HepG2 (cell line): ENCODE data around the gene TOLLIP. TPM values are rescaled to one million over a fixed set of nuclear protein-coding genes. Genes with fewer than 3 reads are reported as not detected.
A peak's percentile ranks its signal among the peaks of the same experiment; 100 is the strongest.

Source experiments
- ARID3A ChIP-seq: IDR thresholded peaks from 2 replicates; pipeline ENCODE4 v1.6.1; 2012; ENCODE audit warnings: low read depth, low read length, improper control_type of control experiment
- BRF2 ChIP-seq: sonication (generic); formaldehyde crosslinking; IDR thresholded peaks from 2 replicates; pipeline ENCODE4 v1.8.1; 2022; ENCODE audit warnings: mild to moderate bottlenecking, missing genetic modification reagents
- FOXJ3 ChIP-seq: sonication (generic); formaldehyde crosslinking; IDR thresholded peaks from 2 replicates; pipeline ENCODE4 v1.4.0; 2020; ENCODE audit warnings: missing genetic modification reagents, mild to moderate bottlenecking, borderline replicate concordance
- GLI4 ChIP-seq: sonication (generic); formaldehyde crosslinking; IDR thresholded peaks from 2 replicates; pipeline ENCODE4 v1.5.1; 2020; ENCODE audit warnings: missing genetic modification reagents, mild to moderate bottlenecking, moderate library complexity, borderline replicate concordance
- HNF1B ChIP-seq: sonication (generic); formaldehyde crosslinking; IDR thresholded peaks from 2 replicates; pipeline ENCODE4 v1.5.1; 2020; ENCODE audit warnings: mild to moderate bottlenecking, moderate library complexity, missing genetic modification reagents
- KLF16 ChIP-seq, 2 experiments: sonication (generic) in 1 of 2; formaldehyde crosslinking in 1 of 2; IDR thresholded peaks; 2 replicates each; pipeline versions ENCODE4 v1.6.1 to v1.8.0; 2016 to 2023; ENCODE audit warnings: missing genetic modification reagents in 2 of 2, missing compliant biosample characterization in 1 of 2
- PHF21A ChIP-seq: sonication (generic); formaldehyde crosslinking; IDR thresholded peaks from 2 replicates; pipeline ENCODE4 v1.5.0; 2020; ENCODE audit warnings: mild to moderate bottlenecking, missing genetic modification reagents
- PLSCR1 ChIP-seq: sonication (generic); formaldehyde crosslinking; IDR thresholded peaks from 2 replicates; pipeline ENCODE4 v1.5.0; 2020; ENCODE audit warnings: missing genetic modification reagents, mild to moderate bottlenecking, borderline replicate concordance
- ZBED4 ChIP-seq: sonication (generic); formaldehyde crosslinking; IDR thresholded peaks from 2 replicates; pipeline ENCODE4 v1.4.0; 2020; ENCODE audit warnings: missing genetic modification reagents, borderline replicate concordance
- ZMYM4 ChIP-seq: sonication (generic); formaldehyde crosslinking; IDR thresholded peaks from 2 replicates; pipeline ENCODE4 v1.8.1; 2023; ENCODE audit warnings: mild to moderate bottlenecking, missing genetic modification reagents
- ZNF331 ChIP-seq: sonication (generic); formaldehyde crosslinking; IDR thresholded peaks from 2 replicates; pipeline ENCODE4 v1.4.0; 2020; ENCODE audit warnings: missing genetic modification reagents
- ZNF34 ChIP-seq: sonication (generic); formaldehyde crosslinking; IDR thresholded peaks from 2 replicates; pipeline ENCODE4 v1.4.0; 2020; ENCODE audit warnings: mild to moderate bottlenecking, missing genetic modification reagents, borderline replicate concordance
- polyA plus RNA-seq, 8 experiments: library from polyadenylated mRNA; depleted of rRNA in 3 of 8; stranded (reverse) in 7 of 8; unstranded in 1 of 8; fragments of >200 nt; fragmentation: Illumina TruSeq in 4 of 8; extraction: Trizol in 4 of 8; gene quantifications; 2 replicates each; pipeline versions ENCODE4 v1.2.1 to v1.2.3, GENCODE V29; 2011 to 2016; ENCODE audit warnings: low read depth in 4 of 8, missing spikeins in 1 of 8, mixed read lengths in 1 of 8; ENCODE audit not compliant: insufficient read depth in 1 of 8
- total RNA-seq, 5 experiments: library from RNA; depleted of rRNA; stranded (reverse); fragments of >200 nt; fragmentation: Illumina TruSeq; extraction: Trizol; gene quantifications; 2 replicates each; pipeline ENCODE4 v1.2.3, GENCODE V29; 2016; ENCODE audit warnings: low read depth in 1 of 5

The TOLLIP gene
- total and polyA plus RNA-seq, 2 of the 13 experiments (the other 11 are each of a cell fraction or from before 2014, with no cell fraction given): 25.9 to 47.5 TPM

- no peak for TF ChIP-seq ZBED4 (CRISPR knock-in tag)
- TF ChIP-seq ARID3A: no peak
- TF ChIP-seq BRF2: no peak
- 0 out of 4 replicates have a peak, but pooled peaks of 1 of the 2 experiments have one; percentile 40 for TF ChIP-seq KLF16 (CRISPR knock-in tag; IDR thresholded peaks at IDR 0.05)
- TF ChIP-seq HNF1B: 0 out of 2 replicates have a peak, but pooled peaks have one; percentile 18
- TF ChIP-seq GLI4: peak; percentile 25; the same call in 1 of the 2 replicates
- peak; percentile 43; the same call in 1 of the 2 replicates for TF ChIP-seq PHF21A (CRISPR knock-in tag)
- TF ChIP-seq FOXJ3: peak; percentile 42; the same call in 1 of the 2 replicates
- peak; percentile 80; the same call in 1 of the 2 replicates for TF ChIP-seq ZNF331 (CRISPR knock-in tag)
- TF ChIP-seq ZMYM4 (CRISPR knock-in tag): peak; percentile 56
- no peak for TF ChIP-seq PLSCR1 (CRISPR knock-in tag)
- TF ChIP-seq ZNF34 (CRISPR knock-in tag): peak; percentile 95; the same call in 1 of the 2 replicates
These were observed 23.8 kb upstream of the TOLLIP start (continued) for GRCh38 chr11:1333091-1333772.
